Thyroid gland (tissue), 4 donors: ENCODE data around the gene FLCN.

Experiments used
- CTCF ChIP-seq, 6 experiments: fragments of 200-600 bp in 3 of 6; fragments of 450-650 bp in 3 of 6; sonication (generic) in 3 of 6; IDR thresholded peaks; one replicate each; pipeline ENCODE4 v1.5.1; 2016 to 2019; ENCODE audit warnings: antibody characterized with exemption in 6 of 6, mild to moderate bottlenecking in 2 of 6, inconsistent platforms in 1 of 6, moderate library complexity in 1 of 6
- POLR2A ChIP-seq, 2 donors: fragments of 450-650 bp; IDR thresholded peaks; one replicate each; pipeline ENCODE4 v1.6.1; 2017; ENCODE audit warnings: antibody characterized with exemption in 2 of 2, mild to moderate bottlenecking in 2 of 2, moderate library complexity in 1 of 2

- no peak for TF ChIP-seq CTCF (IDR thresholded peaks at IDR 0.05)
- no peak for TF ChIP-seq POLR2A (IDR thresholded peaks at IDR 0.05)
These were observed 63.0 kb downstream of the FLCN start for GRCh38 chr17:17173921-17174320.
